Motor neuron (in vitro differentiated cells): ENCODE measurements around the gene PTPN14. TPM values are rescaled to one million over a fixed set of nuclear protein-coding genes. Genes with fewer than 3 reads are reported as not detected.

ENCODE experiments used
- ATAC-seq, 8 experiments: fragments of 200-7000 bp; cut with Tn5 transposase; replicated peaks in 6 of 8; 2 replicates each; pipeline ENCODE4 v1.8.0; 2021; ENCODE audit warnings: mild to moderate bottlenecking in 8 of 8, moderate library complexity in 8 of 8
- H3K27ac ChIP-seq, 2 donors: fragments of 250-450 bp; sonication (Bioruptor Pico); 2 replicates each; pipeline ENCODE4 v1.9.0; 2021; ENCODE audit warnings: antibody characterized with exemption in 2 of 2, mild to moderate bottlenecking in 2 of 2, moderate library complexity in 1 of 2
- H3K4me1 ChIP-seq, 2 donors: fragments of 250-450 bp; sonication (Bioruptor Pico); replicated peaks in 1 of 2; 2 replicates each; pipeline ENCODE4 v1.6.1; 2021; ENCODE audit warnings: antibody characterized with exemption in 2 of 2, mild to moderate bottlenecking in 2 of 2, moderate library complexity in 1 of 2
- H3K4me3 ChIP-seq, 5 donors: fragments of 250-450 bp; sonication (Bioruptor Pico); 2 replicates each; pipeline ENCODE4 v1.9.0; 2021; ENCODE audit warnings: antibody characterized with exemption in 5 of 5, mild to moderate bottlenecking in 5 of 5, moderate library complexity in 4 of 5
- WGBS, 10 experiments: fragments of 450-650 bp; shearing (Covaris generic); methylation state at CpG; one replicate each; pipeline ENCODE4 v1.0.0; 2022; 5-methylcytosine and 5-hydroxymethylcytosine counted together
- in situ Hi-C, 9 experiments: fragments of 400-800 bp; cut with MboI; loops; one replicate each; pipeline ENCODE4 v1.15.0; 2021; ENCODE audit warnings: low sequenced_read_pairs in 9 of 9, low pct_unique_long_range_greater_than_20kb in 2 of 9; ENCODE audit not compliant: unreplicated experiment in 9 of 9
- total RNA-seq, 8 experiments: library from RNA; unstranded; fragments of 300-600 nt; gene quantifications; 2 replicates each; pipeline versions ENCODE4 v1.2.3 to v1.2.4, GENCODE V29; 2022

The PTPN14 gene
- total RNA-seq, 8 experiments from 2014 or later = 1.4 to 43.4 (median 5.5) TPM

DNA sequence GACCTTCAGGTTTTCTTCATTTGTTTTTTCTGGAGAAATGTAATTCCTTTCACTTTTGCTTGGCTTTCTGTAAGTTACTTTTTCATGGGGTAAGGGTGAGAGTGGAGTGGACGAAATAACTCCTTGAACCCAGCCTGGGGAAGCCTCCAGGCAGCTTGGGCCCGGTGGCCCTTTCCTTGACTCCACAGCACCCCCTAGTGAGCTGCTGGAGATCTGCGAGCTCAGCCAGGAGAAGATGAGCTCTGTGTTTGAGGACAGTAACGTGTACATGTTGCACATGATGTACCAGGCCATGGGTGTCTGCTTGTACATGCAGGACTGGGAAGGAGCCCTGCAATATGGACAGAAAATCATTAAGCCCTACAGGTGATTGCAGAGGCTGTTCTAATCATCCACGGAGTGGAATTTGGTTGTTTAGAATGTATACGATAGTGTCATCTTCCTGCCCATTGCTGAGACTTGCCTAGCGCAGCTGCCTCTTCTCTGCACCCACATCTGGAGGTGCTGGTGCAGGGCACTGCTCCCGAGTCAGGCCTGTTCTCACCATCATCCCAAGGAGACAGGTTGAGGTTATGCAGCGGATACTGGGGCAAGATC lies 219.5 kb downstream of the PTPN14 start:
- ATAC-seq = peak in 3 of 8 experiments; percentile 32 to 47 (median 47)
- Histone ChIP-seq H3K4me3 (no peak overlapping the region), H3K27ac (no peak overlapping the region), H3K4me1 (peaks cover 3 to 8% of the 10 kb centered on the region in 2 donors)
- WGBS, 10 experiments = 40 to 91% (median 70%) methylated on average over 1 to 8 of the region's 9 CpGs; no CpG with 5 or more reads in 3 of the 10 experiments
- in situ Hi-C loops = loop anchor here in 7 of 9 experiments (10.0 to 25.0 kb wide), 5 partner anchors 120 to 1205 kb away; no protein-coding TSS in a partner anchor

DNA sequence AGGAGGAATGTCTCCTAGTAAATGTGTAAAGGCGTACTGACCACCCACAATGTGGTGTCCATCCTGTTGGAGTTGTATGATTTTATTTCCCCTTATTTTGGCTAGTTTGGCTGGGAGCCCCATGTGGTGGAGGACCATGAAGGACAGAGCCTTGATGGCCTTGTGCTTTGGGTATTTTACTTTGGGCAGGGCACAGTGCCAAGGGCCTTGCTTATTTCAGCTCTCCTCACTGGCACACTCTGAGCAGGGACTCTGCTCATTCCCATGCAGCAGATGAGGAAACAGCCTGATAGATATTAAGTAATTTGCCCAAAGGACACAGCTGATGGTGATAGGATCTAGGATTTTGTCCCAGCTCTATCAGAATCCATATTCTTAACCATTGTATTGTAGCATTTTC lies 220.2 kb downstream of the PTPN14 start:
- no peak overlapping the region for H3K4me3 ChIP-seq
- 80 to 100% (median 100%) methylated on average over 1 of the region's 1 CpG; no CpG with 5 or more reads in 6 of the 10 experiments for WGBS, 10 experiments
- in situ Hi-C loops = loop anchor here in 7 of 9 experiments (10.0 to 25.0 kb wide), 5 partner anchors 119 to 1206 kb away; no protein-coding TSS in a partner anchor

DNA sequence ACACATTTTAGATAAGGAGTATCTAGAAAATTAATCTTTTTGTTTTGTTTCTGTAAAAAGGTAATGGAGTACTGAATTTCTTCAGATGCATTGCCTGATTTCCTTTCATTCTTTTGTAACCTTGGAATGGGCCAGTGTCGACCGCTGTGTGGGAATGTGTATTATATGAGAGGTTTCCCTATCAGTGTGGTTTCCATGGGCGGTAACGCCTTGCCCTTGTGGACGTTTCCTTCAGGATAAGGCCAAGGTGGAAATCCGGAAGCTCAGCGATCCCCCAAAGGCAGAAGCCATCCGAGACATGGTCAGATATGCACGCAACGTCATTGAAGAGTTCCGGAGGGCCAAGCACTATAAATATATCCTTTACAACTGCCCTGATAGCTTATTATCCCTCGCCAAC lies 220.7 kb downstream of the PTPN14 start:
- Histone ChIP-seq H3K27ac (no peak overlapping the region), H3K4me1 (peaks cover 3 to 8% of the 10 kb centered on the region in 2 donors), H3K4me3 (no peak overlapping the region)
- WGBS, 10 experiments = 89 to 100% (median 95%) methylated on average over 3 to 12 of the region's 12 CpGs; no CpG with 5 or more reads in 1 of the 10 experiments
- in situ Hi-C loops = loop anchor here in 7 of 9 experiments (10.0 to 25.0 kb wide), 5 partner anchors 118 to 1207 kb away; no protein-coding TSS in a partner anchor
- no peak for ATAC-seq

More for the DNA sequence above, 220.2 kb downstream of the PTPN14 start:
- H3K27ac ChIP-seq = no peak overlapping the region
- peaks cover 3 to 8% of the 10 kb centered on the region in 2 donors for H3K4me1 ChIP-seq
- no peak for ATAC-seq

DNA sequence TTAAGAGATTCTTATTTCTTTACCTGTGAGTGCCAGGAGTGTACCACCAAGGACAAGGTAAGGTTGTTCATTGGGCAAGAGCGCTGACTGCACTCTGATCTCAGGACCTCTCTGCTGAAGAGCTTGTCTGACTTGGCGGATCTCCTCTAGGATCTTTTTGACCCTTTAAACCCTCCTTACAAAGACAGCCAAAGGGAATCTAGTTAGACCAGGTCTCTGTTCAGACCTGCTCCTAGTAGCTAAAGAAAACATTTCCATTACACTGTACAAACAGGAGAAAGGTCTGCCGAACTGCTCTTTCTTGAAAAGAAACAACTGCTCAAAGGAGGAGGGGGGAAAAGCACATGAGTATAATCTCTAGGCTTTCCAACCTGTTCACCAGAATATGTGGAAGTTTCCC lies 221.2 kb downstream of the PTPN14 start:
- in situ Hi-C loops = loop anchor here in 7 of 9 experiments (10.0 to 25.0 kb wide), 5 partner anchors 118 to 1207 kb away; no protein-coding TSS in a partner anchor
- H3K4me3 ChIP-seq = no peak overlapping the region
- ATAC-seq = no peak
- peaks cover 3 to 8% of the 10 kb centered on the region in 2 donors for H3K4me1 ChIP-seq
- 96 to 100% (median 100%) methylated on average over 1 to 3 of the region's 3 CpGs; no CpG with 5 or more reads in 4 of the 10 experiments for WGBS, 10 experiments
- no peak overlapping the region for H3K27ac ChIP-seq

DNA sequence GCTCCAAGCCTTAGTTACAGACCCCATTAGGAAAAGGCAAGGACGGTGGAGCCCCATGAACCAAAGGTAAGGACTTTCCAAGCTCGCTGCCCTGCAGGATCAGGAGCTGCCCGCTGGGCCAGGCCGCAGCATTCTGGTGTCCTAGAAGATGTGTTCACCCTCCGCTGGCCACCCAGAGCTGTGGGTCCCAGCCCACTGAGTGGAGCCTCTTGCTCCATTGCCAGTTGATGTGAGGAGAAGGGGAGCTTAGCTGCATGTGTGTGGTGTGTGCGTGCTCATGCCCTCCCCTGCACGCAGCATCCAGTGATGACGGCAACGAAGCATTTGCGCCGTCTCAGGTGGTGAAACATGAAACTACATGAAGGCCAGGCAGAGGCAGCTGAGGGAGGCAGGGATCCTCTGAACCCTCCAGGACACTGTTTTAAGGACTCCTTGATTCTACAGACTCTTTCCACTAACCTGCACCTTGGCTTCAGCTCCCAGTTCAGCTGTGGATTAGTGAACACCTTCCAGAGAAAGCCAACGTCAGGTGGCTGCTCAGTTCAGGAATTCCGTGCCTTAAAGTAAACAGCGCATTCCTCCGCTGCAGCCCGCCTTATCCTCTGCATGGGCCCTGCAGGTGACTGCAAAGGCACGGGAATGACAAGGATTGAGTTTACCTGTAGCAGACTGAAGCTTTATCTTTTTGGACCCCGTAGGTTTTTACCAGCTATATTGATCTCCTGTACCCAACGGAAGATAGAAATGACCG lies 221.8 kb downstream of the PTPN14 start:
- WGBS, 10 experiments = 60 to 100% (median 91%) methylated on average over 1 to 20 of the region's 20 CpGs
- no peak for ATAC-seq
- Histone ChIP-seq H3K4me3 (no peak overlapping the region), H3K4me1 (peaks cover 3% of the 10 kb centered on the region in 2 donors), H3K27ac (no peak overlapping the region)
- in situ Hi-C loops = loop anchor here in 7 of 9 experiments (10.0 to 25.0 kb wide), 6 partner anchors 115 to 1208 kb away; no protein-coding TSS in a partner anchor

DNA sequence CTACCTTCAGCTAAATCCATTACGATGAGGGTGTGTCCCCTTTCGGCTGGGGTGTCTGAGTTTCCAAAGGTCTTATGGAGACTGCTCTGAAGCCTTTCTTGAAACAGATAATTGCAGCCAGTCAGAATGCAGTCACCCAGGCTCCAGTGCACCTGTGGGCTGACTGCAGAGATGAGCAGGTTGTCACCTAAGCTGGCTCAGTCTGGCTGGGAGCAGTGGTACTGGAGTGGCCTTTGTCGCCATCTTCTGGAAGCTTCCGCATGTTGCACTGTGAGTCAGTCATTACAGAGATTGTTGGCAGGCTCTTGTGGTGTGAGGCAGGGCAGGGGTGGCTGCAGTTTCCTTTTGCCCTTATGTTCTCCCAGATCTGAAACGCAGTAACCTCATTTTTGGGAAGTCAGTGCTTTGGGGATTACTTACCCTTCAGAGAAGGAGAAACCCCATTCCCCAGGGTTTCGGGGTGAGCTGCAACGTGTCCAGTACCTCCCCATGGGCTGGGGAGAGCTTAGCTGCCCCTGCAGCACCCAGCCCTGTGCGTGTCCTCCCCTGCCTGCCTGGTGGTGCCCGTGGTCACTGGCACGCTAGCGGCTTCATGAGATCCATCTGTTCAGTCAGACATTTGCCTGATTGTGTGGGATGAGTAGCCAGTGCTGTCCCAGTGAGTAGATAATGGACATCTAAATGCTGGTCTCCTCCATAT lies 222.5 kb downstream of the PTPN14 start:
- H3K4me3 ChIP-seq = no peak overlapping the region
- 40 to 93% (median 67%) methylated on average over 1 to 7 of the region's 11 CpGs; no CpG with 5 or more reads in 3 of the 10 experiments for WGBS, 10 experiments
- peaks cover 2 to 3% of the 10 kb centered on the region in 2 donors for H3K4me1 ChIP-seq
- in situ Hi-C loops = loop anchor here in 6 of 9 experiments (10.0 to 25.0 kb wide), 5 partner anchors 114 to 1208 kb away; no protein-coding TSS in a partner anchor
- ATAC-seq = peak; percentile 89 to 100 (median 98)
- H3K27ac ChIP-seq = no peak overlapping the region

DNA sequence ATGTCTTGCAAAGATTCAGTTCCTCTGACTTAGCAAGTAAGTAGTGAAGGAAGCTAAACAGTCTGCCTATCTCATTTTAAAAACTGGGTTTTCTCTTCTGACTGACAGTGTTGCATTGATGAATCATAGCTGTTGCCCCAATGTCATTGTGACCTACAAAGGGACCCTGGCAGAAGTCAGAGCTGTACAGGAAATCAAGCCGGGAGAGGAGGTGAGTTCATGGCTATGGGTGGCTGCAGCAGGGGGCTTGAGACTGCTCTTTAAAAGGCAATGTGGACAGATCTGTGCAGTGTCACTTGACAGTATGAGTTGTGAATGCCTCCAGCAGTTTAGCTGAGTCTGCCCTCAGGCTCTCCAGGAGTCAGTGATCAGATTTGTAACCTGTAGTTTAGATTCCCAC lies 223.9 kb downstream of the PTPN14 start:
- Histone ChIP-seq H3K4me3 (no peak overlapping the region), H3K27ac (no peak overlapping the region), H3K4me1 (peaks cover 2 to 3% of the 10 kb centered on the region in 2 donors)
- no peak for ATAC-seq
- in situ Hi-C loops = loop anchor here in 6 of 9 experiments (10.0 to 25.0 kb wide), 5 partner anchors 113 to 1210 kb away; no protein-coding TSS in a partner anchor
- 17 to 83% (median 44%) methylated on average over 1 of the region's 1 CpG; no CpG with 5 or more reads in 6 of the 10 experiments for WGBS, 10 experiments

DNA sequence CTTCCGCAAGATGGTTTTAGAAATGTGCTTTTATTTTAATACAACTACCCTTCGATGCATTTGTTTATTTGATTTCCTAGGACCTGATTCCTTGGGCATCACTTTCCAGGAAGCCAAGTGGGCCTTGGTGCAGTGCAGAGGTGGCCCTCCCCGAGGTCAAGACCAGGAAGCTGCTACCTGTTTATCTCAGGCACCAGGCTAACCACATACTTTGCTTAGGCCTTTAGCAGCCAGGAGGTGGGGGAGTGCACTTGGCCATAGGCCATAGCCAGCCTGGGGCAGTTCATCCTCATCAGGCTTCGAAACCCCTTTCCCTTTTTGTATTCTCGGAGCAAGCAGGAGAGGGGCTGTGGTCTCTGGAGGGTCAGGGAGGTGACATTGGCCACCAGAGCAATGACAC lies 225.0 kb downstream of the PTPN14 start:
- Histone ChIP-seq H3K27ac (no peak overlapping the region), H3K4me1 (peaks cover 2 to 3% of the 10 kb centered on the region in 2 donors), H3K4me3 (no peak overlapping the region)
- ATAC-seq = no peak
- in situ Hi-C loops = loop anchor here in 6 of 9 experiments (10.0 to 25.0 kb wide), 5 partner anchors 112 to 1211 kb away; no protein-coding TSS in a partner anchor
- 0 to 100% (median 81%) methylated on average over 1 to 5 of the region's 5 CpGs; no CpG with 5 or more reads in 1 of the 10 experiments for WGBS, 10 experiments

DNA sequence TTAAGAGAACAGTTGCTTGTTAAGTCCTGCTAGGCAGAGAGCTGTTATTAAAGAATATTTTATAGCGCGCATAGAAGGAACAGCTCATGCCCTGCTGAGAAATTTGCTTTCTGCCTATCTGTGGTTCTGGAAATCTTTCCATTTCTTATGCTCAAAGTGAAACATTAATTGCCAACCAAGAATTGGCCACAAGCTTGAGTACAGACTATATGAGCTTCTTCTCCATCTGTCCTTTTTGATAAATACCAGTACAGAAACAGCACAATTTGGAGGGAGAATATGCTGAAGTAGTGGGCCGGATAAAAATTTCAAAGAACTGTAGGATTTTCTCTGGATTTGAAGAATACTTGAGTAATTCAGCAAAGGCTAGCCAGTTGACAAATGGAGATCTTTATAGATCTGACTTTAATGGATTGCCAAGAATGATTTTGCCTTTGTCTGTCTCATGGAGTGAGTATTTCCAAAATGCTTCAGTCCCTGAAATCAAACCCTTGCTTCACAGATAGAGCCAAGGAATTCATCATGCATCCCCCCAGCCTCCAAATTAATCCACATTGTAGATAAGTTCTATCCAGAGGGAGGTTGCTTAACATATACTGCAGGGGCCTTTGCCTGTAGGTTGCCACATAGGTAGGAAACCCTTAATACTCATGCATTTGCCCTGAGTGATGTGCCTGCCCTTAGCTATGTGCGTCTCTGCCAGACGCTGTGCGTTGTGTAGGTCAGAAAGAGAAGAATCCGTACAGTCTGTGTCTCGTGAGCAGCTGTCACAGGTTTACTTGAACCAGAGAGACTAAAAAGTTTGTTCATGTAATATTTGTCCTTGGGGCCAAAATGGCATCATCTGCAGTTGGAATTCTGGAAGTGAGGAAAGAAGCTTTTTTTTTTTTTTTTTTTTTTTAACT lies 226.3 kb downstream of the PTPN14 start:
- 67 to 100% (median 88%) methylated on average over 2 to 7 of the region's 8 CpGs for WGBS, 10 experiments
- ATAC-seq = no peak
- no peak overlapping the region for H3K27ac ChIP-seq

DNA sequence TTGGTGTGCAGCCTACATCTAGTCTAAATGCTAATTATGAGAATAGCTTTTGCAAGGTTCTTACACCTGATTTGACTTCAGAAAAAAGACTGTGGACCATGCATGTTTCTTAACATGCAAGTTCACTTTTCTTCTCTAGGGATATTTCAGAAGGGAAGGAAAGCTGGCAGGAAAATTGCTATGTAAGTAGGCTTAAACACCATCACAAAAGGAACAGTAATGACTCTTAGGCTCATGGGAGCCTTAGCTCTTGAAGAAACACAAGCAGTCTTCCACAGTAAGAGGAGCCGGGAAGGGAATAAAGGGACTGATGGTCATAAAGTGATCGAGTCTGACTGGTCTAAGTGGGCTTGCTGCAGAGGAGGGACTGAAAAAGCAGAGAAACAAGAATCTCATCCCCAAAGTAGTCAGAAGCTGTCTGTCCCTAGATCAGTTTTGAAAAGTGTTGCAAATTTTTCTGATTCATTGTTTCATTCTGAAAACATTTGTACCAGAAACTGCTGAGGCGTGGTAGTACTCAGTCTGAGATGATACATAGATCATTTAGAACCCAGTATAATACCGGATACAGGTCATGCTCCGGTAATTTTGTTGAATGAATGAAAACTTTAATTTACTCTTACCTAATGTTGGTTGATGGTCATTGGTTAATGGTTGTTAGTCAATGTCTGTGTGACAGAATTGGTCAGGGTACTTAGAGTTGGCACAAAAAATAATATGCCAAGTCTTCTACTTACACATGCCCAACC lies 229.5 kb downstream of the PTPN14 start:
- ATAC-seq = no peak
- no peak overlapping the region for H3K4me3 ChIP-seq
- in situ Hi-C loops = loop anchor here in 2 of 9 experiments (10.0 kb wide), 1 partner anchor 107 kb away; no protein-coding TSS in a partner anchor

More for the DNA sequence above, 226.3 kb downstream of the PTPN14 start:
- peaks cover 2 to 3% of the 10 kb centered on the region in 2 donors for H3K4me1 ChIP-seq
- in situ Hi-C loops = loop anchor here in 6 of 9 experiments (10.0 to 25.0 kb wide), 5 partner anchors 110 to 1212 kb away; no protein-coding TSS in a partner anchor
- no peak overlapping the region for H3K4me3 ChIP-seq

DNA sequence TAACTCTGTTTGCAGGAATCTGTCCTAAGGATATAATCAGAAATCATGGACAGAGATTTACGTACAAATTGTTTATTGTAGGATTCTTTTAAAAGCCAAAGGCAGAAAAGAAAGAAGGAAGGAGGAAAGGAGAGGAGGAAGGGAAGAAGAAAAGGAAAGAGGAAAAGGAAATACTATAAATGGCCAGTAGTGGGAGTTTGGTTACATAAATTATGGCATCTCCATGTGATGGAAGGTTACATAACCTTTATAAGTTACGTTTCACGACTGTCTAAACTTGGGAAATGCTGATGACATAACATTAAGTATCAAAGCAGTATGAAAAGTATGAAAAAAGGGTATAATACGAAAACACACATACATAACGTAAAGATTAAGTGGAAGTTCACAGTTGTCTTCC lies 231.5 kb downstream of the PTPN14 start:
- Histone ChIP-seq H3K4me1 (peaks cover 6 to 25% of the 10 kb centered on the region in 2 donors), H3K4me3 (no peak overlapping the region), H3K27ac (no peak overlapping the region)
- WGBS, 10 experiments = 75 to 95% (median 91%) methylated on average over 4 to 5 of the region's 5 CpGs
- in situ Hi-C loops = loop anchor here in 2 of 9 experiments (10.0 kb wide), 2 partner anchors 55 to 105 kb away; no protein-coding TSS in a partner anchor
- no peak for ATAC-seq

More for the DNA sequence above, 229.5 kb downstream of the PTPN14 start:
- peaks cover 6 to 25% of the 10 kb centered on the region in 2 donors for H3K4me1 ChIP-seq
- no peak overlapping the region for H3K27ac ChIP-seq
- 48 to 100% (median 73%) methylated on average over 1 to 5 of the region's 5 CpGs; no CpG with 5 or more reads in 1 of the 10 experiments for WGBS, 10 experiments
